ENCODE results near the gene ANK2.
"Not testable (repeated sequence)": the region's sequence is repeated elsewhere in the genome, so short reads cannot be mapped to it uniquely, and the experiment has no call there.

The ANK2 gene

DNA sequence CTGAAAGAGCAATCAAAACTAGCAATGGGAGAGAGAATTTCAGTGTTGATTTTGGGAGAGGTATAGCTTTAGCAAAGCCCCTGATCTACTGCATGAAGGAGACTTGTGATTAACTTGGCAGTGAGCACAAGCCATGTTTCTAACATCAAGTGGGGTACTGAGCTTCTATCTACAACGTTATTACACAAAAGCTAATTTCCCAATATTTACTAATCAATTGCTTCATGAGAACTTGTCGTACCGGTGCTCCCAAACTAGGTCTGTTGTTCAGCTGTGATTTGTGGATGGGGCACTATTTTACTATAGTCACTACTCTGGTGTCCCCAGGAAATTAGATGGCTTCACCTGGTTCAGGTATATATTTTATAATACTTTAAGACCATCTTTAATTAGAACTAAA, 16.2 kb downstream of the ANK2 start:
- Histone ChIP-seq H4K20me1 (ENCODE audit: insufficient read depth, low read length, poor library complexity, severe bottlenecking) (no peaks in the 10 kb centered on the region), H3K4me1 (ENCODE audit: insufficient read depth, low read length, poor library complexity, severe bottlenecking) (no peaks in the 10 kb centered on the region), H3K27me3 (ENCODE audit: insufficient read depth, low read length, poor library complexity, severe bottlenecking) (no peaks in the 10 kb centered on the region), H3K36me3 (ENCODE audit: insufficient read depth, low read length) (no peaks in the 10 kb centered on the region), H3K79me2 (ENCODE audit: insufficient read depth, low read length) (no peaks in the 10 kb centered on the region), H3K9ac (ENCODE audit: low read depth, low read length, poor library complexity, severe bottlenecking) (no peak overlapping the region), H3K4me3 (ENCODE audit: low read length, poor library complexity, severe bottlenecking) (no peak overlapping the region), H3K9me3 (ENCODE audit: insufficient read depth, low read depth, low read length) (no peaks in the 10 kb centered on the region), H3K4me2 (ENCODE audit: low read depth, low read length, poor library complexity, severe bottlenecking) (no peak overlapping the region), H3F3A (ENCODE audit: low read depth) (no peaks in the 10 kb centered on the region), H3K9me2 (replicated peaks; ENCODE audit: low read depth, low read length) (no peaks in the 10 kb centered on the region), H2AFZ (ENCODE audit: low read length) (no peak overlapping the region; the same call in 1 of the 2 replicates)
- TF ChIP-seq CTCF (conservative IDR thresholded peaks at IDR 0.05; ENCODE audit: low read length) (no peak), EZH2phosphoT487 (IDR thresholded peaks at IDR 0.05; ENCODE audit: borderline replicate concordance) (no peak)

DNA sequence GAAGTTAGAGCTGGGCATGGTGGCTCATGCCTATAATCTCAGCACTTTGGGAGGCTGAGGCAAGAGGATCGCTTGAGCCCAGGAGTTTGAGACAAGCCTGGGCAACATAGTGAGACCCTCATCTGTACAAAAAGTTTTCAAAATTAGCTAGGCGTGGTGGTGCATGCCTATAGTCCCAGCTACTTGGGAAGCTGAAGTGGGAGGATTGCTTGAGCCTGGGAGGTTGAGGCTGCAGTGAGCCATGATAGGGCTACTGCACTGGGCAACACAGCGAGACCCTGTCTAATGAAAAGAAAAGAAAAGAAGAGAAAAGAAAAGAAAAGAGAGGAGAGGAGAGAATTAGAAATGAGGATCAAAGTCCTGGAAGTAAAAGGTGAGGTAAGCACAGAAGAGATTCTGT, 19.3 kb downstream of the ANK2 start:
- H3K4me1 ChIP-seq (ENCODE audit: insufficient read depth, low read length, poor library complexity, severe bottlenecking); H3K9me3 ChIP-seq (ENCODE audit: insufficient read depth, low read depth, low read length); H3K9me2 ChIP-seq (replicated peaks; ENCODE audit: low read depth, low read length); H3F3A ChIP-seq (ENCODE audit: low read depth); H3K36me3 ChIP-seq (ENCODE audit: insufficient read depth, low read length); H4K20me1 ChIP-seq (ENCODE audit: insufficient read depth, low read length, poor library complexity, severe bottlenecking); H3K9ac ChIP-seq (ENCODE audit: low read depth, low read length, poor library complexity, severe bottlenecking); H3K4me3 ChIP-seq (ENCODE audit: low read length, poor library complexity, severe bottlenecking); H3K27me3 ChIP-seq (ENCODE audit: insufficient read depth, low read length, poor library complexity, severe bottlenecking); H2AFZ ChIP-seq (ENCODE audit: low read length); H3K4me2 ChIP-seq (ENCODE audit: low read depth, low read length, poor library complexity, severe bottlenecking); H3K79me2 ChIP-seq (ENCODE audit: insufficient read depth, low read length): not testable (repeated sequence)

DNA sequence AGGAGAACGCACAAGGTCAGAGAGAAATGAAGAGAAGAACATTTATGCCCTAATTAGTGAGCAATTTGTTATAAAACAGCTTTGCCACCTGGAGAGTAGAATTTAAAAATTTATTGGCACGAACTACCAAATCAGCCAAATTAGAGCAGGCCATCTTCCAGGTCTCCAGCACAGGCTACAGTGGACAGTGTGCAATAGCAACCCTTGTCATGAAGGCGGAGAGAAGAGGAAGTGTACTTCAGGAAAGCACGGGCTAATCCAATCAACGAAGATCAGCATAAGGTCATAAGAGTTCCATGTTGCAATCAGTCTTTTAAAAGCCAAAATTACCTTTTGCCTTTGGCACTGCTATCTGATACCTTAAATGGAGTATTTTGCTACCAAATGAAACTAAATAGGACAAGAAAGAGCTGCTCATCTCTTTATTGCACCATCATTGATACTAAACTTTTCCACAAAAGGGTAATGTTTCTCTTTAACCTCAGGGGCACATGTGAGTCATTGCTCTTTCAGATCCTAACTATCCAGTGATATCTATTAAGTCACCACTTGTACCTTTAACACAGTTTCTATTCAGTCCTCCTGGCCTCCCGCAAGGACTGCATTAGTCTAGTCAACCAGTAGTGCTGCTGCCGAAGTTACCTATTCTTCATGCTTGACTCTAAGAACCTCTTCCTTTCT, 19.9 kb downstream of the ANK2 start:
- Histone ChIP-seq H3K4me2 (ENCODE audit: low read depth, low read length, poor library complexity, severe bottlenecking) (no peak overlapping the region), H3K4me3 (ENCODE audit: low read length, poor library complexity, severe bottlenecking) (no peak overlapping the region), H3K9me3 (ENCODE audit: insufficient read depth, low read depth, low read length) (no peaks in the 10 kb centered on the region), H4K20me1 (ENCODE audit: insufficient read depth, low read length, poor library complexity, severe bottlenecking) (no peaks in the 10 kb centered on the region), H3K9me2 (replicated peaks; ENCODE audit: low read depth, low read length) (no peaks in the 10 kb centered on the region), H3K79me2 (ENCODE audit: insufficient read depth, low read length) (no peaks in the 10 kb centered on the region), H3K36me3 (ENCODE audit: insufficient read depth, low read length) (no peaks in the 10 kb centered on the region), H3K4me1 (ENCODE audit: insufficient read depth, low read length, poor library complexity, severe bottlenecking) (no peaks in the 10 kb centered on the region), H3K27me3 (ENCODE audit: insufficient read depth, low read length, poor library complexity, severe bottlenecking) (no peaks in the 10 kb centered on the region), H3F3A (ENCODE audit: low read depth) (no peaks in the 10 kb centered on the region), H3K9ac (ENCODE audit: low read depth, low read length, poor library complexity, severe bottlenecking) (no peak overlapping the region), H2AFZ (ENCODE audit: low read length) (no peak overlapping the region)
- TF ChIP-seq CTCF (conservative IDR thresholded peaks at IDR 0.05; ENCODE audit: low read length) = no peak
- no peak for TF ChIP-seq EZH2phosphoT487 (IDR thresholded peaks at IDR 0.05; ENCODE audit: borderline replicate concordance)

GRCh38 chr4:113070755-113071154, 21.3 kb downstream of the ANK2 start:
- H3K4me1 ChIP-seq (ENCODE audit: insufficient read depth, low read length, poor library complexity, severe bottlenecking) = no peaks in the 10 kb centered on the region
- no peak overlapping the region for H3K4me3 ChIP-seq (ENCODE audit: low read length, poor library complexity, severe bottlenecking)
- H3K9me2 ChIP-seq (replicated peaks; ENCODE audit: low read depth, low read length) = no peaks in the 10 kb centered on the region
- no peak overlapping the region for H3K9ac ChIP-seq (ENCODE audit: low read depth, low read length, poor library complexity, severe bottlenecking)
- no peaks in the 10 kb centered on the region for H3F3A ChIP-seq (ENCODE audit: low read depth)
- H3K4me2 ChIP-seq (ENCODE audit: low read depth, low read length, poor library complexity, severe bottlenecking) = no peak overlapping the region
- TF ChIP-seq CTCF (conservative IDR thresholded peaks at IDR 0.05; ENCODE audit: low read length) (no peak), EZH2phosphoT487 (IDR thresholded peaks at IDR 0.05; ENCODE audit: borderline replicate concordance) (no peak)
- no peaks in the 10 kb centered on the region for H3K79me2 ChIP-seq (ENCODE audit: insufficient read depth, low read length)
- H3K27me3 ChIP-seq (ENCODE audit: insufficient read depth, low read length, poor library complexity, severe bottlenecking) = no peaks in the 10 kb centered on the region
- H3K9me3 ChIP-seq (ENCODE audit: insufficient read depth, low read depth, low read length) = no peaks in the 10 kb centered on the region
- H3K36me3 ChIP-seq (ENCODE audit: insufficient read depth, low read length) = no peaks in the 10 kb centered on the region
- no peak overlapping the region for H2AFZ ChIP-seq (ENCODE audit: low read length)
- no peaks in the 10 kb centered on the region for H4K20me1 ChIP-seq (ENCODE audit: insufficient read depth, low read length, poor library complexity, severe bottlenecking)

Measured in Loucy (cell line).